ENCODE measurements around the gene BICRA.

The BICRA gene

DNA sequence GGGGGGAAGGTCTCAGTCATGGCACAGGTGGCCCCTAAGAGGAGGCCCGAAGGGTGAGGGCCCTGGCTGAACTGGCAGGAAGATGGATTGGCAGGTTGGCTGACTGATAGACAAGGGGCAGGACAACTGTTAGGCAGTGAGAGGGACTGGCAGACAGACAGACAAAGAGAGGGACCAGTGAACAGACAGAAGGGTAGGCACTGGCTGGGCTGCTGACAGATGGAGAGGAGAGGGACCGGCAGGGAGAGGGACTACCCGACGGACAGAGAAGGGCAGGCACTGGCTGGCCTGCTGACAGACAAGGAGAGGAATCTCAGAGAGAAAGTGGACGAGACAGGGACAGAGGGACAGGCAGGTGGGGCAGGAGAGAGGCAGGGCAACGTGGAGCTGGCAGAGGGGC is 72.5 kb downstream of the BICRA start:
- DNase-seq (ENCODE audit: low read depth, low spot score) = no peak

DNA sequence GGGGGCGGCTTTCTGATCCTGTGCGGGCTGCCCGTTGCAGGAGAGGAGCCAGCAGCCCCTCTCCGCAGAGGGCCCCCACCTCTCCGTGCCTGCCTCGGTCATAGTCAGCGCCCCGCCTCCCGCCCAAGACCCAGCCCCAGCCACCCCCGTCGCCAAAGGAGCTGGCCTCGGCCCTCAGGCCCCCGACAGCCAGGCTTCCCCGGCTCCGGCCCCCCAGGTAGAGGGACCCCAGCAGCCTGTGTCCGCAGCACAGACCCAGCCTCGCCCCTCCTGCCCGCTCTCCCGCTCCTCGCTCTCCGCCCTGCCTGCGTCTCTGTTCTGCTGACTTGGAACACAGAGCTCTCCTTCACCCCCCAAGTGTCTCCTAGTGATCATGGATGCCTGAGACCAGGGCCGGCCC is 73.0 kb downstream of the BICRA start:
- no peak for DNase-seq (ENCODE audit: low read depth, low spot score)

More for the DNA sequence above, 72.5 kb downstream of the BICRA start:
- no peak overlapping the region for H3K4me3 ChIP-seq (ENCODE audit: low read length)

DNA sequence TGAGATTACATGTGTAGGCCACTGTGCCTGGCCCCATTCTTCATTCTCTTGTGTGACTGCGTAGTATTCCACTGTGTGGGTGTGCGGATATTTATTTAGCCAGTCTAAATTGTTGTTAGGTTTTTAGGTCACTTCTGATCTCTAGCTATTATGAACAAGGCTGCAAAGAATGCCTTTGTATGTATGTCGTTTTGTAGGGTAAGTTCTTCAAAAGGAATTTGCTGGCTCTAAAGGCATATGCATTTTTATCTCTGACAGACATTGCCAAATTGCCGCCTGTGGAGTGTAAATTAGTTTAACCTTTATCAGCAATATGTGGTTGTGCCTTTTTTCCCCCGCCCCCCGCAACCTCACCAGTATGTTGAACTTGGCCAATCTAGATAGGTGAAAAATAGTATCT is 74.0 kb downstream of the BICRA start:
- DNase-seq (ENCODE audit: low read depth, low spot score) = no peak
- no peak overlapping the region for H3K4me3 ChIP-seq (ENCODE audit: low read length)

More for the DNA sequence above, 73.0 kb downstream of the BICRA start:
- no peak overlapping the region for H3K4me3 ChIP-seq (ENCODE audit: low read length)

DNA sequence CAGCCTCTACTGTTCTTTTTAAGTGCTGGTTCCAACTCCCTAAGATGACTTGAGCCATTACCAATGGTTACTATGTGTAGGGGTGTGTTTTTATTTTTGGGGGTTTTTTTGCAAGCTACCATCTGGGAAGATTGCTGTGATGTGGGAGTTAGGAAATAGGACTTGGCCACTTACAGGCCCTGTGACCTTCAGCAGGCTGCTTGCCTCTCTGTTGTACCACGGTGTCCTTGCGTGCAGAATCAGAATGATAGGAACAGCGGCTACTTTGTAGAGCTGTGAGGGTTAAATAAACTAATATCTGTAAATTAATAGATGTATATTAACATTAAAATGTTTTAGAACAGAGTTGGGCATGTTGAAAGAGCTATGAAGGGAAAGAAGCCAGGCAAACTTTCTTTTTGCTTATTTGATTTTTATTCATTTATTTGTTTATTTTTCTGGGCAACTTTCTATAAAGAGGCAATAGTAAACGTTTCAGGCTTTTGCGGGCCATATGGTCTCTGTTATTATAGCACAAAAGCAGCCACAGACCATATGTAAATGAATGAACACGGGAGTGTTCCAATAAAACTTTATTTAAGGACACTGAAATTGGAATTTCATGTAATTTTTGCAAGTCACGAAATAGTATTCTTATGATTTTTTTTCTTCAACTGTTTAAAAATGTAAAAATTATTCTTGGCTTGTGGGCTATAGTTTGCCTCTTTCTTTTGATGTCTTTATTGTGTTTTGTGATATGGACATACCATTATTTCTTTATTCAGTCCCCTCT is 77.9 kb downstream of the BICRA start:
- DNase-seq (ENCODE audit: low read depth, low spot score) = no peak
- no peak overlapping the region for H3K4me3 ChIP-seq (ENCODE audit: low read length)

DNA sequence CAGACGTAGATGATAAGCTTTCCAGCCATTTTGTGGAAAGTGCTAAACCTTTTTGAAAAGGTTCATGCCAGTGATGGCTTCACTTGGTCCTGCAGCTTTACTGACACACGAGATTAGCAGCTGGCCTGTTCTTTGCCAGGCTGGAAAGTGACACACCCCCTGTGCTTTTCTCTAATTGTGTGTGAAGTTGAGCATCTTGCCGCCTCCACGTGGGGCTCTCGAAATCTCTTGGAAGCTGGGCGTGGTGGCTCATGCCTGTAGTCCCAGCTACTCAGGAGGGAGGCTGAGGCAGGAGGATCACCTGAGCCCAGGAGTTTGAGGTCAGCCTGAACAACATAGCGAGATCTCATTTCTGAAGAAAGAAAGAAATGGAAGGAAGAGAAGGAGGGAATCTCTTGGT is 79.0 kb downstream of the BICRA start:
- no peak overlapping the region for H3K4me3 ChIP-seq (ENCODE audit: low read length)
- no peak for DNase-seq (ENCODE audit: low read depth, low spot score)

DNA sequence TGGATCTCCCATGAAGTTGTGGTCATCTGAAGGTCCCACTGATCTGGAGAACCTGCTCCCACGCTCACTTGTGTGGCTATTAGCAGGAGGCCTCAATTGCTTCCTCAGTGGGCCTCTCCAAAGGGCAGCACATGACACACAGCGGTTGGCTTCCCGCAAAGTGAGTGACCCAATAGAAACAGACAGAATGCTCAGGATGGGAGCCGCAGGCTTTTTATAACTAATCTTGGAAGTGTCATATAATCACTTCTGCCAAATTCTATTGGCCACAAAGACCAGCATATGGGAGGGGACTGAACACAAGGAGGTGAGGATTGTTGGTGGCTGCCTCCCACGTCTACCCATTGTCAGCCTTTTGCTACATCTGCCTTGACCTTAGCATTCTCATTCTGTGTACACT is 82.2 kb downstream of the BICRA start:
- DNase-seq (ENCODE audit: low read depth, low spot score) = no peak
- no peak overlapping the region for H3K4me3 ChIP-seq (ENCODE audit: low read length)

DNA sequence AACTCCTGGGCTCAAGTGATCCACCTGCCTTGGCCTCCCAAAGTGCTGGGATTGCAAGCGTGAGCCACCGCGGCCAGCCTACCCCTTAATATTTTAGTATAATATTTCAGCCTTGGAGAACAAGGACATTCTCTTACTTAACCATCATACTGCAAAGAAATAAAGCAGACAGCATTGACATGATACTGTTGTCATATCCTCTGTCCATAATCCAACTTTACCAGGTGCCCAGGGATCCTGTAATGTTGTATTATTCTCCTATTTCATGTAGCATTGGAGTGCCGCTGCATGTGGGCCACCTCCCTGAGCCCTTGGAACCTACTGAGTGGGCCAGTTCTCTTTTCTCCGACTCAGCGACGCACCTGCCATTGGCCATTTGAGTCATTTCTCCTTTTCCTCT is 82.8 kb downstream of the BICRA start:
- H3K4me3 ChIP-seq (ENCODE audit: low read length) = no peak overlapping the region
- no peak for DNase-seq (ENCODE audit: low read depth, low spot score)

DNA sequence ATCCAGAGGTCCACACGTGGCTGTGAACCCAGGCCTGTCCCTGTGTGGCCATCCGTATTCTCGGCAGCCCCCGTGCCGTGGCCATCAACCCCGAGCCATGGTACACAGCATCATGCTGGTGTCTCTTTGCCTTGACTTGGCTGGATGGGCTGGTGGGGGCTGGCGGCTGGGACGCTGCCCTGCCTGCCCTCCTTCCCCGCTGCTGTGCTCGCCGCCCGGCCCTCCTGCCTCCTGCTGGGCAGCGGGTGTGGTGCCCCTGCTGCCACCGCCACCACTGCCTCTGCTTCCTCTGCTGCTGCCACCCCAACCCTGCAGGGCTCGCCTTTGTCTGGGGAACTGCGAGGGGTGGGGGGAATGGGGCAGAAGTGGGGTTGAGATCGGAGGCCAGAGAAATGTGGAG is 84.6 kb downstream of the BICRA start:
- no peak for DNase-seq (ENCODE audit: low read depth, low spot score)
- H3K4me3 ChIP-seq (ENCODE audit: low read length) = no peak overlapping the region

DNA sequence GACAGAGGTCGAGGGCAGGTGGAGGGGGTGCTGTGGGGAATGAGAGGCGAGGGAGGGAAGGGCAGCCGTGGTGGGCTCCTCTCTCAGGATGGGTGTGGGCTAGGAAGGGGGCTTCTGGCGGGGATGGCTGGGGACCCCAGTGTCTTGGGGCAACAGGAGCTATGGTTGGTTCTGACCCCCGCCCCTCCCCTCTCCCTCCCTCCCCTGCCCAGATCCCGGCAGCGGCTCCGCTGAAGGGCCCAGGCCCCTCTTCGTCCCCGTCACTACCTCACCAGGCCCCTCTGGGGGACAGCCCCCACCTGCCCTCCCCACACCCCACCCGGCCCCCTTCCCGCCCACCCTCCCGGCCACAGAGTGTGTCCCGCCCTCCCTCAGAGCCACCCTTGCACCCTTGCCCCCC is 85.0 kb downstream of the BICRA start:
- DNase-seq (ENCODE audit: low read depth, low spot score) = no peak
- H3K4me3 ChIP-seq (ENCODE audit: low read length) = no peak overlapping the region

DNA sequence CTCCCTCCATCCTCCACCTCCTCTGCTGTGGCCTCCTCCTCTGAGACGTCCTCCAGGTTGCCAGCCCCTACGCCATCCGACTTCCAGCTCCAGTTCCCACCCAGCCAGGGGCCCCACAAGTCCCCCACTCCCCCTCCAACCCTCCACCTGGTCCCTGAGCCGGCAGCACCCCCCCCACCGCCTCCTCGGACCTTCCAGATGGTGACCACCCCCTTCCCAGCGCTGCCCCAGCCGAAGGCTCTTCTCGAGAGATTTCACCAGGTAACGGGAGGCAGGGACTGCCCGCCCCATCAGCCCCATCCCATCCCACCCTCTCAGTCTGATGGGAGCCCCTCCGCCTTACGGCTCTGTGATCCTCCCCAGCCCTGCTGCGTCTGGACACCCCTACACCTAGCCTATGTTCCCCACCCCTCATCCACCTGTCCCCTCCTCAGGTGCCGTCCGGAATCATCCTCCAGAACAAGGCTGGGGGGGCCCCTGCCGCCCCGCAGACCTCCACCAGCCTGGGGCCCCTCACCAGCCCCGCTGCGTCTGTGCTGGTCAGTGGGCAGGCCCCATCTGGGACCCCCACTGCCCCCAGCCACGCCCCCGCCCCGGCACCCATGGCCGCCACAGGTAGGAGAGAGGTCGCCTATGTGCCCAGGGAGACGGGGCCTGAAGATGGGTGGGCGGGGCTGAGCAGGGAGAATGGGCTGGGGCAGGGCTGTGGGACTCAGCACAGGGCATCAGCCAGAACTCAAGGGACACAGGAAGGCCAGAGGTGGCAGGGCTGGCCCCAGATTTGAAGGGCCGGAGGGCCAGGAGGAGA is 85.7 kb downstream of the BICRA start:
- no peak for DNase-seq (ENCODE audit: low read depth, low spot score)

DNA sequence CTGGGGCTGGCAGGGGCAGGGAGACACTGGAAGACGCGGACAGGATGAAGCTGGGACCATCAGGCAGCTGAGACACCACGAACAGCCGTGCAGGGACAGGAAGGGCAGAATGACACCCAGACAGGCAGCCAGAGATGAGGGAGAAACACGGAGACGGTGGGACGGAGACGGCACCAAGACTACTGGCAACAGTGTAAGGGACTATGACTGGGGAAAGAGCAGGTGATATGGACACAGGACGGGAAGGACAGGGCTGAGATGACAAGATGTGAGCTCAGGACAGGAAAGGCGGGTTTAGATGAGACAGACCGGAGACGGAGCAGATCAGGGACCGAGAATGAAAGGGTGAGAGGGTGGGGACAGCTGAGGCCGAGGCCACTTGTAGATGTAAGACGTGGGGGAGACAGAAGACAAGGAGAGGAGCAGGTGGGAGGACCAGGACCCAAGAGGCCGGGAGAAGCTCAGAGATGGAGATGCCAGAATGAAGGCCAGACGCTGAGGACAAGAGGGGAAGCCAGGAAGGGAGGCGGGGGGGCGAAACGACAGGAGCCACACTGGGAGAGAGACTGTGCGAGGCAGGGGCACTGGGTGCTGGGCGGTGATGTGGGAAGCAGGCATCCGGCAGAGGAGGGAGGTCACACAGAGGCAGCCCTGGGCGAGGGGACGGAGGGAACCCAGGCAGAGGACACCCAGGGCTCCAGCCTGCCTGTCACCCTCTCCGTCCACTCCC is 86.8 kb downstream of the BICRA start:
- no peak overlapping the region for H3K4me3 ChIP-seq (ENCODE audit: low read length)
- no peak for DNase-seq (ENCODE audit: low read depth, low spot score)

More for the DNA sequence above, 85.7 kb downstream of the BICRA start:
- no peak overlapping the region for H3K4me3 ChIP-seq (ENCODE audit: low read length)

DNA sequence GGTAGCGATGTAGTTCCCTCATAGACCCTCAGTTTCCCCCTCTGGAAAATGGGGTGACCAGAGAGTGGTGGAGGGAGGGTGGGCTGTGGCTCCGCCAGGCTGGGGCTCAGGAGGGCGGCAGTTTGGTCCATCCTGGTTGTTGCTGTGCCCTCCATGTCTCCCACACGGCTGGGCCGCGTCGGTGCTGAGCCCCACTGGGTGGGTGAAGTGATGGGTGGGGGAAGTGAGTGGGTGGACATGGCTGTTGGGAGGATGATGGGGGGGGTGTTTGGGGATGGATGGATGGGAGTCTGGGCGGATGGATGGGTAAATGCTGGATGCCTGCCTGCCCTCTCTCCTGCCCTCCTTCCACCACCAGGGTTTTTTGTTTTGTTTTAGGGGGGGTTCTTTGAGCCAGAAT is 87.7 kb downstream of the BICRA start:
- no peak overlapping the region for H3K4me3 ChIP-seq (ENCODE audit: low read length)
- no peak for DNase-seq (ENCODE audit: low read depth, low spot score)

DNA sequence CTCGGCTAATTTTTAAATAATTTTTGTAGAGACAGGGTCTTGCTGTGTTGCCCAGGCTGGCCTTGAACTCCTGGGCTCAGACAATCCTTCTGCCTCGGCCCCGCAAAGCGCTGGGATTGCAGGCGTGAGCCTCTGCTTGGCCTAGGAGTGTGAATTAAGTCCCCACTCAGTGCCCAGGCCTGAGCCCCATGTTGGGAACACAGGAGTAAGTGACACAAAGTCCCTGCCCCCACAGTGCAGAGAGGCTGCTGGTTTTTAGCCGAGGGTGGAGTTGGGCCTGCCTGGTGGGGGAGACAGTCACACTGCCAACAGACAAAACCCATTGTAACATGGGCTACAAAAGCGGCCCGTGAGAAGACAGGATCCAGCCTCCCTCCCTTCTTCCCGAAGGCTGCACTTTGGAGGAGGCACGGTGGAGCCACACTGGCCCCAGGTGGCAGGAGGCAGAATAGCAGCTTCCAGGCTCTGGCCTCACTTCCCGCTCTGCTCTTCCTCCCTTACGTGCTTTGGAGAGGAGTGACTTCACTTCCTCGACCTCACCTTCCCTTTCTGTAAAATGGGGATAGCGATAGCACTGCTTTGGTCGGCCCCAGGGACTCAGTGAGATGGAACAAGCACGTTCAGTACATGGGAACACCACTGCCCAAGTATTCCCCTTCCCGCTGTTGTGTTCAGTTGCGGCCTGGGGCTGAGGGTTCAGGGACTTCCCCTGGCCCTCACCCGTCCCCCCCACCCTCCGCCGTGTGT is 89.1 kb downstream of the BICRA start:
- peak; percentile 58 for DNase-seq (ENCODE audit: low read depth, low spot score)
- no peak overlapping the region for H3K4me3 ChIP-seq (ENCODE audit: low read length)

DNA sequence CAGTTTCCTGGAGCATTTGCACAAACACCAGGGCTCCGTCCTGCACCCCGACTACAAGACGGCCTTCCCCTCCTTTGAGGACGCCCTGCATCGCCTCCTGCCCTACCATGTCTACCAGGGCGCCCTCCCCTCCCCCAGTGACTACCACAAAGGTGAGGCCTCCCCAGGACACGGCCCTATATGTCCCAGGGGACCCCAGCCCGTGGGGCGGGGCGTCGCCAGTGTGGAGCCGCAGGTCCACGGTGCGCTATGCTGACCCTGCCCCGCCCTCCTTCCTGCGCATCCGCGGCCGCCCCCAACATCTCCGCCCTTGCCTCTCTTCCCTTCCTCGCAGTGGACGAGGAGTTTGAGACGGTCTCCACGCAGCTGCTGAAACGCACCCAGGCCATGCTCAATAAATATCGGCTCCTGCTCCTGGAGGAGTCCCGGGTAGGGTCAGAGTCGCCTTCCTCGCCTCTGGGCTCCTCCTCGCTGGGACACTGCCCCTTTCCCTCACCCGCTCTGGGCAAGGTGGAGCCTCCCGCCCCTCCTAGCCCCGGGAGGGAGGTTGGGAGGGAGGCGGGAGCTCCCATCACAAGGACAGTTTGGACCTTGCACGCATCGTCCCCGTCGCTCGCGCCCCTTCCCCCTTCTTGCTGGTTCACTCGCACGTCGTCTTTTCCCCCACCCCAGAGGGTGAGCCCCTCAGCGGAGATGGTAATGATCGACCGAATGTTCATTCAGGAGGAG is 89.9 kb downstream of the BICRA start:
- DNase-seq (ENCODE audit: low read depth, low spot score) = no peak
- no peak overlapping the region for H3K4me3 ChIP-seq (ENCODE audit: low read length)

DNA sequence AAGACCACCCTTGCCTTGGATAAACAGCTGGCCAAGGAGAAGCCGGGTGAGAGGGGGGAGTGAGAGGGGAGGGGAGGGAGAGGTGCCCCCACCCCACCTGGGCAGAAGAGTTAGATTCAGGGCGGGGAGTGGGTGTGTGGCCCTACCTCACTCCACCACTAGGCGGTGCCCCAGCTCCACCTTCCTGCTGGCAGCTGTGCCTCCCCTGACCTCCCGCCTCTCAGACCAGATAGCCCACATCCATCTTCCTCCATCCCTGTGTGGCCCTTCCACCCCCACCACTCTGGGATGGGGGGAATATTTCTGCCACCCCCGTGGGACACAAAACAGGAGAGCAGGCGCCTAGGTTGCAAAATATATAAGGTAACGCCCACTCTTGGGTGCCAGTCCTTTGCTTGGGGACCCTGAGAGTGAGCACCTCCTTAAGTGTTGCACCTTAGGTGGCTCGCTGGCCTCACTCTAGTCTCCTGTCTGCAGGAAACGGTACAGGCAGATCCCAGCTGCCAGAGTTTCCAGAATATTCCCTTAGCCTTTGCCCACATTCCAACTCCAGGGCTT is 90.5 kb downstream of the BICRA start:
- DNase-seq (ENCODE audit: low read depth, low spot score) = no peak
- H3K4me3 ChIP-seq (ENCODE audit: low read length) = no peak overlapping the region

DNA sequence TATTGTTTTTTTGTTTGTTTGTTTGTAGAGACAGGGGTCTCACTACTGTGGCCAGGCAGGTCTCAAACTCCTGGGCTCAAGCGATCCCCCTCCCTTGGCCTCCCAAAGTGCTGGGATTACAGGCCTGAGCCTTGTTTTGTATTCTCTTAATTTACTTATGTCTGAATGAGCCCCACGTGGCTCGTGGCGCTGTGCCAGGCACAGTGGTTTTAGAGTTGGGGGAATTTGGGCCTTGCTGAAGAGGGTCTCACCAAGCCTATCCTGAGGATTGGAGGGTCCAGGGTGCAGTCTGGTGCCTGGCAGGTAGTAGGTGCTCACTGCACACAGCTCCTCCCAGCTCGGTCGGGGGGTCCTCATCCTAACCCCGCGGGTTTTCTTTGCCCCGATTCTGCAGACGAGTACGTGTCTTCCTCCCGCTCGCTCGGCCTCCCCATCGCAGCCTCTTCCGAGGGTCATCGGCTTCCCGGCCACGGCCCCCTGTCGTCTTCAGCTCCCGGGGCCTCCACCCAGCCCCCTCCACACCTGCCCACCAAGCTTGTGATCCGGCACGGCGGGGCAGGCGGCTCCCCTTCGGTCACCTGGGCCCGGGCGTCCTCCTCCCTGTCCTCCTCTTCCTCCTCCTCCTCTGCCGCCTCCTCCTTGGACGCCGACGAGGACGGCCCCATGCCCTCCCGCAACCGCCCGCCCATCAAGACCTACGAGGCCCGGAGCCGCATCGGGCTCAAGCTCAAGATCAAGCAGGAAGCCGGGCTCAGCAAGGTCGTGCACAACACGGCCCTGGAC is 92.2 kb downstream of the BICRA start:
- no peak for DNase-seq (ENCODE audit: low read depth, low spot score)
- H3K4me3 ChIP-seq (ENCODE audit: low read length) = no peak overlapping the region

DNA sequence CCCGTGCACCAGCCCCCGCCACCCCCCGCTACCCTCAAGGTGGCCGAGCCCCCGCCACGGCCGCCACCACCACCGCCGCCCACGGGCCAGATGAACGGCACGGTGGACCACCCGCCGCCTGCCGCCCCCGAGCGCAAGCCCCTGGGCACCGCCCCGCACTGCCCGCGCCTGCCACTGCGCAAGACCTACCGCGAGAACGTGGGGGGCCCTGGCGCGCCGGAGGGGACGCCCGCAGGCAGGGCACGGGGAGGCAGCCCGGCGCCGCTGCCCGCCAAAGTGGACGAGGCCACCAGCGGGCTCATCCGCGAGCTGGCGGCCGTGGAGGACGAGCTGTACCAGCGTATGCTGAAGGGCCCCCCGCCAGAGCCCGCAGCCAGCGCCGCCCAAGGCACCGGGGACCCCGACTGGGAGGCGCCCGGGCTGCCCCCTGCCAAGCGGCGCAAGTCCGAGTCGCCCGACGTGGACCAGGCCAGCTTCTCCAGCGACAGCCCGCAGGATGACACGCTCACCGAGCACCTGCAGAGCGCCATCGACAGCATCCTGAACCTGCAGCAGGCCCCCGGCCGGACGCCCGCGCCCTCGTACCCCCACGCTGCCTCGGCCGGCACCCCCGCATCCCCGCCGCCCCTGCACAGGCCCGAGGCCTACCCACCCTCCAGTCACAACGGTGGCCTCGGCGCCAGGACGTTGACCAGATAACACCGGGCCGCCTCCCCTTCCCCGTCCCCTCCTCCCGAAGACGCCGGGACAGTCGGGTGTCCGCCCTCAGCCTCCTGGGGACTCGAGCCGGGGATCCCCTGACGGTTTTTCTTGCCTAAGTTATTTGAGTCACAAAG is 93.0 kb downstream of the BICRA start:
- no peak overlapping the region for H3K4me3 ChIP-seq (ENCODE audit: low read length)
- DNase-seq (ENCODE audit: low read depth, low spot score) = no peak
